Uterus (tissue), 2 donors: ENCODE measurements around the gene RPL19.

ENCODE experiments used
- POLR2A ChIP-seq, 2 donors: fragments of 450-650 bp; IDR thresholded peaks; one replicate each; pipeline ENCODE4 v1.6.1; 2016; ENCODE audit warnings: antibody characterized with exemption in 2 of 2, mild to moderate bottlenecking in 1 of 2, moderate library complexity in 1 of 2
- TF ChIP-seq, protein P1 (sequence below), 4 experiments: fragments of 200-600 bp in 2 of 4; fragments of 450-650 bp in 2 of 4; sonication (generic) in 2 of 4; IDR thresholded peaks; one replicate each; pipeline ENCODE4 v1.5.1; 2016 to 2019; ENCODE audit warnings: antibody characterized with exemption in 4 of 4, mild to moderate bottlenecking in 2 of 4, moderate library complexity in 1 of 4

DNA sequence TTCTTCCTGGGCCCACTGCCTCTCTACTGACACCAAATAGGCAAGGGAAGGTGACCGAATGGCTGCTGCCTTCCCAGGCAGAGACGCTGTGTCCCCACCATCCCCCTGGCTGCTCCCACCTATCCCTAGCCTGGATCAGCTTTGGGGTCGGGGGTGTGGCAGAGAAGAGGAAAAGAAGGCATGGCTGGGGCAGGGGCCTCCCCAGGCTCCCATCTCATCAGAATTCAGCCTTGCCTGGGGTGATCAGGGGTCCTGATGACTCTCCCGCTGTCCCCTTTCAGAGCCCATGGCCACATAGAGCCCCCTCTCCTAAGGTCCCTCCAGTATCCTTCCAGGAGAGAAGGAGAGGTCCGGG is 49.3 kb upstream of the RPL19 start:
- TF ChIP-seq, protein P1, sequence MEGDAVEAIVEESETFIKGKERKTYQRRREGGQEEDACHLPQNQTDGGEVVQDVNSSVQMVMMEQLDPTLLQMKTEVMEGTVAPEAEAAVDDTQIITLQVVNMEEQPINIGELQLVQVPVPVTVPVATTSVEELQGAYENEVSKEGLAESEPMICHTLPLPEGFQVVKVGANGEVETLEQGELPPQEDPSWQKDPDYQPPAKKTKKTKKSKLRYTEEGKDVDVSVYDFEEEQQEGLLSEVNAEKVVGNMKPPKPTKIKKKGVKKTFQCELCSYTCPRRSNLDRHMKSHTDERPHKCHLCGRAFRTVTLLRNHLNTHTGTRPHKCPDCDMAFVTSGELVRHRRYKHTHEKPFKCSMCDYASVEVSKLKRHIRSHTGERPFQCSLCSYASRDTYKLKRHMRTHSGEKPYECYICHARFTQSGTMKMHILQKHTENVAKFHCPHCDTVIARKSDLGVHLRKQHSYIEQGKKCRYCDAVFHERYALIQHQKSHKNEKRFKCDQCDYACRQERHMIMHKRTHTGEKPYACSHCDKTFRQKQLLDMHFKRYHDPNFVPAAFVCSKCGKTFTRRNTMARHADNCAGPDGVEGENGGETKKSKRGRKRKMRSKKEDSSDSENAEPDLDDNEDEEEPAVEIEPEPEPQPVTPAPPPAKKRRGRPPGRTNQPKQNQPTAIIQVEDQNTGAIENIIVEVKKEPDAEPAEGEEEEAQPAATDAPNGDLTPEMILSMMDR (IDR thresholded peaks at IDR 0.05) = no peak
- no peak for TF ChIP-seq POLR2A (IDR thresholded peaks at IDR 0.05)
